ENCODE results near the gene DUOXA1.

DNA sequence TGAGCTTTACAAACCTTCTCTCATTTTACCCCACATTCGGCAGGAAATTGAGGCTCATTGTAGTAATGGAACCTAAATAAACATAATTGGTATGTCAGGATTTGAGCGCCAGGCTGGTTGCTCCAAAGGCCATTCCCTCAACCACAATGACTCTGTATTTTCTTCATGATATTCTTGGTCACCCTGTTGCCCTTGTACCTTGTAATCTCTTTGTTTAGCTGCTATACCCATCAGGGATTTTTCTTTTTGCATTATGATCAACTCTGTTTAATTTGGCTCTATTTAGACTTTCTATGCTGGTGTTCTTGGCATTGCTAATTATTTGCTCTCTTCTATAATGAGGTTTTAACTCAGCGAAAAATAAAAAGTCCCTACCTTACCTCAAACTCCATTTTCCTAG, 45.5 kb downstream of the DUOXA1 start:
- TF ChIP-seq, protein P1, sequence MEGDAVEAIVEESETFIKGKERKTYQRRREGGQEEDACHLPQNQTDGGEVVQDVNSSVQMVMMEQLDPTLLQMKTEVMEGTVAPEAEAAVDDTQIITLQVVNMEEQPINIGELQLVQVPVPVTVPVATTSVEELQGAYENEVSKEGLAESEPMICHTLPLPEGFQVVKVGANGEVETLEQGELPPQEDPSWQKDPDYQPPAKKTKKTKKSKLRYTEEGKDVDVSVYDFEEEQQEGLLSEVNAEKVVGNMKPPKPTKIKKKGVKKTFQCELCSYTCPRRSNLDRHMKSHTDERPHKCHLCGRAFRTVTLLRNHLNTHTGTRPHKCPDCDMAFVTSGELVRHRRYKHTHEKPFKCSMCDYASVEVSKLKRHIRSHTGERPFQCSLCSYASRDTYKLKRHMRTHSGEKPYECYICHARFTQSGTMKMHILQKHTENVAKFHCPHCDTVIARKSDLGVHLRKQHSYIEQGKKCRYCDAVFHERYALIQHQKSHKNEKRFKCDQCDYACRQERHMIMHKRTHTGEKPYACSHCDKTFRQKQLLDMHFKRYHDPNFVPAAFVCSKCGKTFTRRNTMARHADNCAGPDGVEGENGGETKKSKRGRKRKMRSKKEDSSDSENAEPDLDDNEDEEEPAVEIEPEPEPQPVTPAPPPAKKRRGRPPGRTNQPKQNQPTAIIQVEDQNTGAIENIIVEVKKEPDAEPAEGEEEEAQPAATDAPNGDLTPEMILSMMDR (conservative IDR thresholded peaks at IDR 0.05 in 1 of 2, IDR thresholded peaks at IDR 0.05 in 1 of 2; ENCODE audit: extremely low read depth in 1 of 2, insufficient read depth in 1 of 2, low read depth in 1 of 2, low read length in 2 of 2), result no peak
- TF ChIP-seq EZH2 (IDR thresholded peaks at IDR 0.05; ENCODE audit: borderline replicate concordance, low read length), result no peak

Measured in mammary epithelial cell (primary cell).